Forelimb muscle (tissue), 1 donor: ENCODE measurements around the gene USP17L10. TPM values are rescaled to one million over a fixed set of nuclear protein-coding genes. Genes with fewer than 3 reads are reported as not detected.
"Not testable (repeated sequence)": the region's sequence is repeated elsewhere in the genome, so short reads cannot be mapped to it uniquely, and the experiment has no call there.

ENCODE experiments used
- DNase-seq: peaks from one replicate; pipeline ENCODE4 v3.0.0-alpha.2; 2013; ENCODE audit warnings: low read depth
- polyA plus RNA-seq: library from polyadenylated mRNA; unstranded; fragments of 120-200 nt; gene quantifications from one replicate; pipeline ENCODE4 v1.2.1, GENCODE V29; 2013; ENCODE audit not compliant: insufficient read length

USP17L10 gene
- not detected for polyA plus RNA-seq

GRCh38 chr4:9210357-9210756 is at the start of gene USP17L10:
USP17L10 (plus strand) TSS chr4:9210657; CDS start chr4:9210657, 0 bp downstream.
- not testable (repeated sequence) for DNase-seq

GRCh38 chr4:9165990-9166389 is 44.5 kb upstream of the USP17L10 start:
- not testable (repeated sequence) for DNase-seq

- not testable (repeated sequence) for DNase-seq
These were observed 40.5 kb upstream of the USP17L10 start, which contains the start of gene FAM90A26 for GRCh38 chr4:9169791-9170459. FAM90A26 (plus strand) TSS chr4:9170409; CDS start chr4:9173173, 2,764 bp downstream.

- not testable (repeated sequence) for DNase-seq
These were observed 4.2 kb downstream of the USP17L10 start for GRCh38 chr4:9214701-9215100.

GRCh38 chr4:9215105-9215504 is 4.6 kb downstream of the USP17L10 start, which contains the start of gene USP17L11:
USP17L11 (plus strand) TSS chr4:9215405; CDS start chr4:9215405, 0 bp downstream.
- DNase-seq: not testable (repeated sequence)

GRCh38 chr4:9219852-9220251 is 9.4 kb downstream of the USP17L10 start, which contains the start of gene USP17L12:
USP17L12 (plus strand) TSS chr4:9220152; CDS start chr4:9220152, 0 bp downstream.
- not testable (repeated sequence) for DNase-seq

- not testable (repeated sequence) for DNase-seq
These were observed 14.1 kb downstream of the USP17L10 start, which contains the start of gene USP17L13 for GRCh38 chr4:9224596-9224995. USP17L13 (plus strand) TSS chr4:9224896; CDS start chr4:9224896, 0 bp downstream.

GRCh38 chr4:9230249-9230648 is 19.8 kb downstream of the USP17L10 start:
- not testable (repeated sequence) for DNase-seq

GRCh38 chr4:9234085-9234484 is 23.6 kb downstream of the USP17L10 start, which contains the start of gene USP17L15:
USP17L15 (plus strand) TSS chr4:9234385; CDS start chr4:9234385, 0 bp downstream.
- not testable (repeated sequence) for DNase-seq

- not testable (repeated sequence) for DNase-seq
These were observed 28.0 kb downstream of the USP17L10 start for GRCh38 chr4:9238461-9238860.

- not testable (repeated sequence) for DNase-seq
These were observed 33.1 kb downstream of the USP17L10 start, which contains the start of gene USP17L17 for GRCh38 chr4:9243579-9243978. USP17L17 (plus strand) TSS chr4:9243879; CDS start chr4:9243879, 0 bp downstream.

GRCh38 chr4:9247953-9248680 is 37.7 kb downstream of the USP17L10 start, which contains the start of gene USP17L18:
USP17L18 (plus strand) TSS chr4:9248630; CDS start chr4:9248630, 0 bp downstream.
- DNase-seq: not testable (repeated sequence)

GRCh38 chr4:9253078-9253477 is 42.6 kb downstream of the USP17L10 start, which contains the start of gene USP17L19:
USP17L19 (plus strand) TSS chr4:9253378; CDS start chr4:9253378, 0 bp downstream.
- not testable (repeated sequence) for DNase-seq

- DNase-seq: not testable (repeated sequence)
These were observed 47.4 kb downstream of the USP17L10 start, which contains the start of gene USP17L20 for GRCh38 chr4:9257824-9258223. USP17L20 (plus strand) TSS chr4:9258124; CDS start chr4:9258124, 0 bp downstream.

Other genes starting within 250 kb of the USP17L10 start
- 0.06 TPM for gene FAM90A26, start 40.2 kb upstream of the USP17L10 start, polyA plus RNA-seq
- gene USP17L11, start 4.7 kb downstream of the USP17L10 start, polyA plus RNA-seq: not detected
- gene USP17L12, start 9.5 kb downstream of the USP17L10 start, polyA plus RNA-seq: not detected
- gene USP17L13, start 14.2 kb downstream of the USP17L10 start, polyA plus RNA-seq: not detected
- not detected for gene USP17L15, start 23.7 kb downstream of the USP17L10 start, polyA plus RNA-seq
- gene USP17L17, start 33.2 kb downstream of the USP17L10 start, polyA plus RNA-seq: not detected
- gene USP17L18, start 38.0 kb downstream of the USP17L10 start, polyA plus RNA-seq: not detected
- gene USP17L19, start 42.7 kb downstream of the USP17L10 start, polyA plus RNA-seq: not detected
- gene USP17L20, start 47.5 kb downstream of the USP17L10 start, polyA plus RNA-seq: not detected
- not detected for gene USP17L21, start 52.2 kb downstream of the USP17L10 start, polyA plus RNA-seq
- gene USP17L22, start 57.0 kb downstream of the USP17L10 start, polyA plus RNA-seq: not detected
- gene USP17L24, start 114.5 kb downstream of the USP17L10 start, polyA plus RNA-seq: not detected
- gene USP17L25, start 119.3 kb downstream of the USP17L10 start, polyA plus RNA-seq: not detected
- gene USP17L26, start 124.0 kb downstream of the USP17L10 start, polyA plus RNA-seq: not detected
- not detected for gene USP17L5, start 128.7 kb downstream of the USP17L10 start, polyA plus RNA-seq
- gene USP17L27, start 133.5 kb downstream of the USP17L10 start, polyA plus RNA-seq: not detected
- gene USP17L28, start 138.2 kb downstream of the USP17L10 start, polyA plus RNA-seq: not detected
- not detected for gene USP17L29, start 143.0 kb downstream of the USP17L10 start, polyA plus RNA-seq
- not detected for gene USP17L30, start 152.5 kb downstream of the USP17L10 start, polyA plus RNA-seq
- gene DEFB131A, start 233.8 kb downstream of the USP17L10 start, polyA plus RNA-seq: not detected